HG02981 (cell line): ENCODE data around the gene RTP4.
A peak's percentile ranks its signal among the peaks of the same experiment; 100 is the strongest.
"Not testable (repeated sequence)": the region's sequence is repeated elsewhere in the genome, so short reads cannot be mapped to it uniquely, and the experiment has no call there.

ENCODE experiments used
- ATAC-seq: cut with Tn5 transposase; IDR thresholded peaks from one replicate; pipeline ENCODE4 v1.9.1; 2021; ENCODE audit warnings: mild to moderate bottlenecking, moderate library complexity; ENCODE audit not compliant: unreplicated experiment

Gene RTP4

DNA sequence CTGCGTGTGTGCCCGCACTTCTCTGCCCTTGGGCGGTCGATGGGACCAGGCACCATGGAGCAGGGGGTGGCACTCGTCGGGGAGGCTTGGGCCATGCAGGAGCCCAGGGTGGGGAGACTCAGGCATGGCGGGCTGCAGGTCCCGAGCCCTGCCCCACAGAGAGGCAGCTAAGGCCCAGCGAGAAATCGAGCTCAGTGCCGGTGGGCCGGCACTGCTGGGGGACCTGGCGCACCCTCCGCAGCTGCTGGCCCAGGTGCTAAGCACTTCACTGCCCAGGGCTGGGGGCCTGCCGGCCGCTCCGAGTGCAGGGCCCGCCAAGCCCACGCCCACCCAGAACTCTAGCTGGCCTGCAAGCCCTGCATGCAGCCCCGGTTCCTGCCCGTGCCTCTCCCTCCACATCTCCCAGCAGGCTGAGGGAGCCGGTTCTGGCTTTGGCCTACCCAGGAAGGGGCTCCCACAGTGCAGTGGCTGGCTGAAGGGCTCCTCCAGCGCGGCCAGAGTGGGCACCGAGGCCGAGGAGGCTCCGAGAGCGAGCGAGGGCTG, 553 bp upstream of the RTP4 start:
- ATAC-seq, result no peak

DNA sequence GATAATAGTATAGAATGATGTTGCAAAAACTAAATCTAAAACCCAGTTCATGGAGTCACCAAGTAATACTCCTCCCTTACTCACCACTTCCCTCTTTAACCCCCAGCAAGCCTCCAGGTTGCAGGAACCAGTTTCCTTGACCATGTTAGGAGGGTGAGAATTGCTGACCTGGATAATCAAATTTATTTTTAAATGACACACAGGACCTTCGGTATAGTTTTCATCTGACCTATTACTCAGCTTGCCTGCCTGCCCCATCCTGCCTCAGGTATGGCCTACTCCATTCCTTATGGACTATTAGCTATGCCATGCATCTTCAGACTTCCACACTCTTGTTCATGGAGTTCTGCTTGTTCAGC, 883 bp downstream of the RTP4 start:
- ATAC-seq, result peak; percentile 33

DNA sequence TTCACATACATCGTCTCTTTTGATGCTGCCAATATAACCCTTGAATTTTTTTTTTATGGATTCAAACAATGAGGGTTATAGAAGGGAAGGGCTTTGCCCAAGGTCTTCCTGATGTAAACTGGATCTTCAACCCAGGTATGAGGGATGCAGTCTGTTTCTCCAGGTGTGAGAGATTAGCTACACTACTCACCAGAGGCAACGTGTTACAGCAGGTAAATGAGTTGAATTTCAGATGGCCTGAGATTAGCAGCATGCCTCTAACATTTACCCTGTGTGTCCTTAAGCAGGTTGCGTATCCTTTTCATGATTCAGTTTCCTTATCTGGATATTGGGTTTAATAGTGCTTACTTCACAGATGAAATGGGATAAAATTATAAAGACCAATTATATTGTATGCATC, 1.9 kb downstream of the RTP4 start:
- no peak for ATAC-seq

DNA sequence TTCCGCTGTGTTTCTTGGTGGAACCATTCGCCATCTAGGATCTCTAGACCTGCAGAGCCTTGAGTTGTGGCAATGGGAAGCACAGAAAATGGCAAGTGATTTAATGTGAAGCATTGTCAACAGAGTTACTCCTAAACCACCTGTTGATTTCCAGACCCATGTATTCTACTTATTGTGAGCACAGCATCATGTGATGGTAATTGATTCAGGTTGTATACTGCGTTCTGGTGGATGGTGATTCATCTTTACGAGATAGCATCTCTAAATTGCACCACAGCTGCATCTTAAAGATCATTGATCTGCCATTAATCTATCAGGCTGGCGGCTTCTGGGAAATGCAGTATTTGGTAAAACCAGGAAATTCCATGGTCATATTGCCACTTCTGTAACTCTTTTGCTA, 7.4 kb downstream of the RTP4 start:
- no peak for ATAC-seq

- no peak for ATAC-seq
Observed at GRCh38 chr3:187377842-187378241, 9.7 kb downstream of the RTP4 start.

DNA sequence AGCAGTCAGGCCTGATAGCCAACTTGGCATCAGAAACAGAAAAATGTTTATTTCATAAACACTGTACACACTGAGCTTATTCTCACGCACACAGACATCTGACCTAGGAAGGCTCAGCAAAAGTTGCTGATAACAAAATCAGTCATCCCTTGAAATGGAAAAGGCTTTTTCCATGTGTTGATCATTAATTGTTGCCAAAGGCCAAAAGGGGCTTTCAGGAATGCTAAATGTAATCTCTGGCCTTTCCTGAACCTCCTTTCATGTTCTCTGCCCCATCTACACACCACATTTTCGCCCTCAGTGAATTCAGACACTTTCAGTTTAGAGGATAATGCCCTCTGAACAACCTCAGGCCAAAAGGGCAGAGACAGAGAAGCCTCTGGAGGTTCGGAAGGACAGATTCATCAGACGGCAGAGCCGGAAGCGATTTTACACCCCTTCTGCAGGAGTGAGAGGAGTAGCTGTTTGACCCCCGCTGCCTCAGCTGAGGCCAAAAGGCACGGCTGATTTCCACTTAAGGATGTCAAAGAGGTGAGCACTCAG, 14.5 kb downstream of the RTP4 start:
- no peak for ATAC-seq

GRCh38 chr3:187383246-187383645, 15.1 kb downstream of the RTP4 start:
- no peak for ATAC-seq

GRCh38 chr3:187385296-187385695, 17.1 kb downstream of the RTP4 start:
- no peak for ATAC-seq

- no peak for ATAC-seq
Observed at GRCh38 chr3:187396661-187397060, 28.5 kb downstream of the RTP4 start.

- ATAC-seq, result no peak
Observed at GRCh38 chr3:187398955-187399354, 30.8 kb downstream of the RTP4 start.

GRCh38 chr3:187400756-187401155, 32.6 kb downstream of the RTP4 start:
- no peak for ATAC-seq

GRCh38 chr3:187401856-187402255, 33.7 kb downstream of the RTP4 start:
- ATAC-seq, result no peak

- no peak for ATAC-seq
Observed at GRCh38 chr3:187403768-187404288, 35.6 kb downstream of the RTP4 start.

DNA sequence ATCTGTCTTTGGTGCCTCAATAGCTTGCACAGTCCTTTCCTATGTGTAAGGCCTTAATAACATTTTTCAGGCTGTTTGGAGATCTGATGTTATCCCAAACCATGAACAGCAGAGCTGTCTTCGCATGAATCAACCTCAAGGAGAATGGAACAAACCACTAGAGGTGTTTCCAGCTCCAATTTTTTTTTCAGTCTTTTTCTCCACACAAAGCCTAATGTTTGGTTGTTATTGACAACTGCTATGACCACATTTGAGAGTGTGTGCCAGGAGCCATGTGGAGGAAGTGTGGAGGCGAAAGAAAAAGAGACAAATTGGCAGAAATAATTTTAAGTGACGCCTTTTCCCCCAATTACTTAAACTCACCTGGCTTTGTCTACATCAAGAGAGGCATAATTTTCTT, 38.7 kb downstream of the RTP4 start:
- ATAC-seq, result no peak

- ATAC-seq, result not testable (repeated sequence)
Observed at GRCh38 chr3:187411991-187412781, 44.0 kb downstream of the RTP4 start.
